Cardiac muscle cell (in vitro differentiated cells and primary cell): ENCODE results near the gene WFDC10B. TPM values are rescaled to one million over a fixed set of nuclear protein-coding genes. Genes with fewer than 3 reads are reported as not detected.

Source experiments
- DNase-seq, 2 donors: peaks; one replicate each; pipeline versions ENCODE4 v3.0.0 to v3.0.0-alpha.2; 2010 to 2017; ENCODE audit warnings: low read depth in 1 of 2, low spot score in 1 of 2
- H3K27ac ChIP-seq: fragments of 200-600 bp; sonication (generic); 2 replicates; pipeline ENCODE4 v1.5.1; 2016
- H3K27me3 ChIP-seq: fragments of 200-600 bp; sonication (generic); 2 replicates; pipeline ENCODE4 v1.6.0; 2016; ENCODE audit warnings: control low read depth
- H3K36me3 ChIP-seq: fragments of 200-600 bp; sonication (generic); 2 replicates; pipeline ENCODE4 v1.5.1; 2016; ENCODE audit warnings: control low read depth
- H3K4me1 ChIP-seq: fragments of 200-600 bp; sonication (generic); 2 replicates; pipeline ENCODE4 v1.8.1; 2017; ENCODE audit warnings: low read depth, mild to moderate bottlenecking, mixed run types
- H3K4me3 ChIP-seq: fragments of 200-600 bp; sonication (generic); 2 replicates; pipeline ENCODE4 v1.5.1; 2016; ENCODE audit warnings: mild to moderate bottlenecking
- H3K9me3 ChIP-seq: fragments of 200-600 bp; sonication (generic); 2 replicates; pipeline ENCODE4 v1.5.1; 2017; ENCODE audit warnings: low read depth, mild to moderate bottlenecking, control low read depth
- polyA plus RNA-seq: library from polyadenylated mRNA; unstranded; fragments of >200 nt; fragmentation: Nextera tagmentation; extraction: Ambion mirVana; gene quantifications from 2 replicates; pipeline ENCODE4 v1.2.1, GENCODE V29; 2016
- total RNA-seq: library from RNA; depleted of rRNA; stranded (reverse); fragments of >200 nt; gene quantifications from 2 replicates; pipeline ENCODE4 v1.2.3, GENCODE V29; 2016
- TF ChIP-seq, protein P1 (sequence below): IDR thresholded peaks from 2 replicates; pipeline ENCODE4 v1.5.1; 2012; ENCODE audit warnings: low read depth, mild to moderate bottlenecking, low read length

Gene WFDC10B
- not detected in 2 replicates for total RNA-seq
- not detected in 2 replicates for polyA plus RNA-seq

DNA sequence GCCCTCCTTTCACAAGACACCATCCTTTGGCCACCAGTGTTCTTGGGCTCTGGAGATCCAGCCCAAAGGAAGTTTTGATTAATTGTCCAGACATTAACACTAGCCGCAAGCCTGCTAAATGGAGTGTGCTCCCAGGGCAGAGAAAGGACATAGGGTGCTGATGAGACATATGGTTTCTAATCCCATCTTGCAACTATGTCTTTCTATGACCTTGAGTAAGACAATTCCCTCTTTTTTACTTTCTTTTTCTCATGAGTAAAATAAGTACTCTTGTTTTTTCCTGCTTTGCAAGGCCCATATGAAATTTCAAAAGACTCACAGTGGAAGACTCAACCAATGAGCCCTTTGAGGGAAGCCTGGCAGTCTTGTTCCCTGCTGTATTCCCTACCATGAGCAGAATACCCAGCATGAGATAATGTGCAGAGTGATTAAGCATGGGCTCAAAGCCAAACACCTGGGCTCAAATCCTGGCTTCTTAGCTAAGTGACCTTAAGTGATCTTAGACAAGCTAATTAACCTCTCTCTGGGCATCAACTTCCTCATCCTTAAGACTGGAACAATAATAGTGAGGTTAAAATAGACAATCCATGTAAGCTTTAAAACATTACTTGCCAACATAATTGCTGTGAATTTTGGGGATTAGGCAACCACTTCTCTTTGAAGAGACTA is at the start of gene WFDC10B:
WFDC10B (minus strand) TSS at position 51 of the 669 bp plus-strand sequence. CDS start 19,027 bp downstream, outside the sequence.
- no peak within 1 kb of the TSS for H3K4me3 ChIP-seq
- TF ChIP-seq, protein P1, sequence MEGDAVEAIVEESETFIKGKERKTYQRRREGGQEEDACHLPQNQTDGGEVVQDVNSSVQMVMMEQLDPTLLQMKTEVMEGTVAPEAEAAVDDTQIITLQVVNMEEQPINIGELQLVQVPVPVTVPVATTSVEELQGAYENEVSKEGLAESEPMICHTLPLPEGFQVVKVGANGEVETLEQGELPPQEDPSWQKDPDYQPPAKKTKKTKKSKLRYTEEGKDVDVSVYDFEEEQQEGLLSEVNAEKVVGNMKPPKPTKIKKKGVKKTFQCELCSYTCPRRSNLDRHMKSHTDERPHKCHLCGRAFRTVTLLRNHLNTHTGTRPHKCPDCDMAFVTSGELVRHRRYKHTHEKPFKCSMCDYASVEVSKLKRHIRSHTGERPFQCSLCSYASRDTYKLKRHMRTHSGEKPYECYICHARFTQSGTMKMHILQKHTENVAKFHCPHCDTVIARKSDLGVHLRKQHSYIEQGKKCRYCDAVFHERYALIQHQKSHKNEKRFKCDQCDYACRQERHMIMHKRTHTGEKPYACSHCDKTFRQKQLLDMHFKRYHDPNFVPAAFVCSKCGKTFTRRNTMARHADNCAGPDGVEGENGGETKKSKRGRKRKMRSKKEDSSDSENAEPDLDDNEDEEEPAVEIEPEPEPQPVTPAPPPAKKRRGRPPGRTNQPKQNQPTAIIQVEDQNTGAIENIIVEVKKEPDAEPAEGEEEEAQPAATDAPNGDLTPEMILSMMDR, result no peak
- no peaks in the 10 kb centered on the region for H3K27me3 ChIP-seq
- H3K36me3 ChIP-seq, result no peaks in the 10 kb centered on the region
- H3K9me3 ChIP-seq, result no peaks in the 10 kb centered on the region
- H3K27ac ChIP-seq, result no peak within 1 kb of the TSS
- no peak for DNase-seq
- H3K4me1 ChIP-seq, result no peaks in the 10 kb centered on the region

DNA sequence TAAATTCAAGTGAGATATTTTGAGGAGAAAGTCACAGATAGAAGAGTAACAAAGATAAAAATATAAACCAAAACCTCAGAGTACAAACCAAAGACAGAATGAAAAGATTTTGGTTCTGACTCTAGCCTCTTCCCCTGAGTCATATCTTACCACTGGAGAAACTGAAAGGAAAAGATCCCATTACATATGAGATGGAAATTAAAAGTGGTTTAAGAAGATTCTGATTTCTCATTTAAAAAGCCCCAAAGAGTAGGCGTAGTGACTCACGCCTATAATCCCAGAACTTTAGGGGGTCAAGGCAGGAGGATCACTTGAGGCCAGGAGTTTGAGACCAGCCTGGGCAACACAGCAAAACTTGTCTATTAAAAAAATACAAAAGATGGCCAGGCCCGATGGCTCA is 47.9 kb upstream of the WFDC10B start:
- no peaks in the 10 kb centered on the region for H3K36me3 ChIP-seq
- H3K27ac ChIP-seq, result no peak overlapping the region
- no peak for DNase-seq
- H3K27me3 ChIP-seq, result no peaks in the 10 kb centered on the region
- no peaks in the 10 kb centered on the region for H3K4me1 ChIP-seq
- no peaks in the 10 kb centered on the region for H3K9me3 ChIP-seq
- TF ChIP-seq, protein P1, result no peak
- no peak overlapping the region for H3K4me3 ChIP-seq

DNA sequence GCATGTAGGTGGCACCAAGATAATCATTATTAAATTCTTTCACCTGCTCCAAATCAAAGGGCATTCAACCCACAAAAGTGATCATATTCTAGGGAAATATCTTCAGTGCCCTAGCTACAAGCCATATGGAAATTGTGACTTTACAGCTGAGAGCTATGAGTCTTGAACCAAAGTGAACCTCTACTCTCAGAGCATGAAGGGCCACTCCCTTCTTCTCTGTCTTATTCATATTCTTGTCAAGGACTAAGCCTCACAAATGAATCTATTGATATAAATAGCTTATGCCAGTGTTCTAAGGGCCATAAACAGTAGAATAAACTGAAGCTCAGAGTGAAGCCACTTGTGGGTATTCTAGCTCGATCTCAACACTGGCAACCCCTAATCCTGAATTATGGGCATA is 46.9 kb upstream of the WFDC10B start:
- no peak overlapping the region for H3K27ac ChIP-seq
- TF ChIP-seq, protein P1, result no peak
- no peaks in the 10 kb centered on the region for H3K9me3 ChIP-seq
- H3K4me3 ChIP-seq, result no peak overlapping the region
- no peaks in the 10 kb centered on the region for H3K27me3 ChIP-seq
- no peak for DNase-seq
- no peaks in the 10 kb centered on the region for H3K36me3 ChIP-seq
- H3K4me1 ChIP-seq, result no peaks in the 10 kb centered on the region

DNA sequence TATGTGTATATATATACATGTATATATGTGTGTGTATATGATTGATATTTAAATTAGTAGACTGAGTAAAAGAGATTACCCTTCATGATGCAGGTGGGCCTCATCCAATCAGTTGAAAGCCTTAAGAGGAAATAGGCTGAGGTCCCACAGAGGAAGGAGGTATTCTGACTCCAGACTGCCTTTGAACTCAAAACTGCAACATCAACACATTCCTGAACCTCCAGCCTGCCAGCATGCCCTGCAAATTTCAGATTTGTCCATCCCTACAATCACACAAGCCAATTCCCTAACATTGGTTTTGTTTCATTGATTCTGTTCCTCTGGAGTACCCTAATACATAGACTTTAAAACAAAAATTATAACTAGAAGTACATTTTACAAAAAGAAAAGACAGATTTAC is 40.2 kb upstream of the WFDC10B start:
- Histone ChIP-seq H3K27me3 (no peaks in the 10 kb centered on the region), H3K36me3 (no peaks in the 10 kb centered on the region), H3K27ac (no peak overlapping the region), H3K9me3 (no peaks in the 10 kb centered on the region), H3K4me1 (no peaks in the 10 kb centered on the region), H3K4me3 (no peak overlapping the region)
- TF ChIP-seq, protein P1, result no peak
- DNase-seq, result no peak

DNA sequence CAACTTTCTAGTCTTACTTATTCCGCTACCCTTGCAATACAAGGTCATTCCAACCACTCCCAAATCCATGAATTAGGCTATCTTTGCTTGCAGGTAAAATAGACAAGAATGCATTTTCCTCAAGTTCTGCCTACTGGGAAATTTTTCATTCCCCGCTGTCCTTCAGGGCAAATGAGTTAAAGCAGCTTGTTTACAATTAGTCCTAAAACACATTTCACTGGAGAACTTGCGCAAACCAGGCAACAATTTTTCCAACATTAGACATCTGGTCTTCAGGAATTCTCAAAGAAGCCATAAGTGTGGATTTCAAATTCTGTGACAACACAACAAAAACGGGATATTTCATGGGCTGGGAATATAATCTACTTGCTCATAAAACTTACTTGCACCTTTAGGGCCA is 37.8 kb upstream of the WFDC10B start:
- H3K4me1 ChIP-seq, result no peaks in the 10 kb centered on the region
- no peaks in the 10 kb centered on the region for H3K27me3 ChIP-seq
- no peaks in the 10 kb centered on the region for H3K36me3 ChIP-seq
- no peak overlapping the region for H3K27ac ChIP-seq
- TF ChIP-seq, protein P1, result no peak
- H3K9me3 ChIP-seq, result no peaks in the 10 kb centered on the region
- H3K4me3 ChIP-seq, result no peak overlapping the region
- DNase-seq, result no peak
